M059J (cell line): ENCODE measurements around the gene TRIM34. TPM values are rescaled to one million over a fixed set of nuclear protein-coding genes. Genes with fewer than 3 reads are reported as not detected.
"Not testable (repeated sequence)": the region's sequence is repeated elsewhere in the genome, so short reads cannot be mapped to it uniquely, and the experiment has no call there.

Source experiments
- DNase-seq: peaks from one replicate; pipeline ENCODE4 v3.0.0-alpha.2; 2012; ENCODE audit warnings: low read depth
- total RNA-seq: library from RNA; depleted of rRNA; stranded (reverse); fragments of >200 nt; shearing (Covaris generic); gene quantifications from 2 replicates; pipeline ENCODE4 v1.2.3, GENCODE V29; 2014; rRNA removed

The TRIM34 gene
- total RNA-seq, 1 experiment from 2014 or later = 22.2 TPM

GRCh38 chr11:5684036-5684645 is 59.3 kb downstream of the TRIM34 start:
- peak; percentile 15 for DNase-seq

GRCh38 chr11:5684646-5685362 is 60.0 kb downstream of the TRIM34 start, which contains the start of gene TRIM5:
TSS of gene TRIM5 (minus strand) at chr11:5685074. CDS start at chr11:5680177, 4,897 bp downstream.
- DNase-seq = peak; percentile 99

- no peak for DNase-seq
These were observed 61.6 kb downstream of the TRIM34 start for GRCh38 chr11:5686426-5686825.

GRCh38 chr11:5688482-5688881 is 63.7 kb downstream of the TRIM34 start:
- no peak for DNase-seq

- DNase-seq = peak; percentile 90
These were observed 64.8 kb downstream of the TRIM34 start, which contains the start of gene TRIM22 for GRCh38 chr11:5689551-5689983. TSS of gene TRIM22 (plus strand) at chr11:5689790. CDS start at chr11:5696233, 6,443 bp downstream.

- peak; percentile 56 for DNase-seq
These were observed 65.4 kb downstream of the TRIM34 start for GRCh38 chr11:5690216-5690615.

GRCh38 chr11:5690736-5691135 is 65.9 kb downstream of the TRIM34 start:
- DNase-seq = peak; percentile 56

- not testable (repeated sequence) for DNase-seq
These were observed 66.6 kb downstream of the TRIM34 start for GRCh38 chr11:5691238-5691963.

- no peak for DNase-seq
These were observed 67.2 kb downstream of the TRIM34 start for GRCh38 chr11:5691964-5692361.

Other genes with a start within 250 kb of the TRIM34 start
- not detected in 2 replicates for gene OR51M1, start 241.2 kb upstream of the TRIM34 start, total RNA-seq
- not detected in 2 replicates for gene OR51Q1, start 202.9 kb upstream of the TRIM34 start, total RNA-seq
- not detected in 2 replicates for gene OR51I1, start 183.5 kb upstream of the TRIM34 start, total RNA-seq
- not detected in 2 replicates for gene OR51I2, start 175.7 kb upstream of the TRIM34 start, total RNA-seq
- gene OR52D1, start 136.3 kb upstream of the TRIM34 start, total RNA-seq = not detected in 2 replicates
- not detected in 2 replicates for gene UBQLN3, start 115.0 kb upstream of the TRIM34 start, total RNA-seq
- gene UBQLNL, start 108.3 kb upstream of the TRIM34 start, total RNA-seq = 0.34 TPM in 1 of 2 replicates, not detected in the other
- not detected in 2 replicates for gene OR52H1, start 76.5 kb upstream of the TRIM34 start, total RNA-seq
- not detected in 2 replicates for gene OR52B6, start 44.1 kb upstream of the TRIM34 start, total RNA-seq
- gene TRIM6, start 28.4 kb upstream of the TRIM34 start, total RNA-seq = 9.6 and 24.7 TPM in 2 replicates
- 71.1 and 92.8 TPM in 2 replicates for gene TRIM5, start 60.1 kb downstream of the TRIM34 start, total RNA-seq
- gene TRIM22, start 64.8 kb downstream of the TRIM34 start, total RNA-seq = 101 and 128 TPM in 2 replicates
- gene OR56B1, start 111.4 kb downstream of the TRIM34 start, total RNA-seq = not detected in 2 replicates
- gene OR52N4, start 129.2 kb downstream of the TRIM34 start, total RNA-seq = not detected in 2 replicates
- gene OR52N5, start 158.4 kb downstream of the TRIM34 start, total RNA-seq = not detected in 2 replicates
- gene OR52N1, start 166.3 kb downstream of the TRIM34 start, total RNA-seq = not detected in 2 replicates
- 0.12 TPM in 1 of 2 replicates, not detected in the other for gene OR52N2, start 183.9 kb downstream of the TRIM34 start, total RNA-seq
- not detected in 2 replicates for gene OR52E6, start 216.9 kb downstream of the TRIM34 start, total RNA-seq
- not detected in 2 replicates for gene OR52E8, start 232.7 kb downstream of the TRIM34 start, total RNA-seq